Ovary (tissue), 3 donors: ENCODE results near the gene CLASP1.

Experiments used
- CTCF ChIP-seq, 3 donors: fragments of 450-650 bp in 2 of 3; fragments of 200-600 bp in 1 of 3; IDR thresholded peaks; one replicate each; pipeline versions ENCODE4 v1.5.1 to v1.8.0; 2016 to 2022; ENCODE audit warnings: antibody characterized with exemption in 3 of 3, mild to moderate bottlenecking in 1 of 3
- EP300 ChIP-seq: sonication (generic); formaldehyde crosslinking; IDR thresholded peaks from one replicate; pipeline ENCODE4 v1.6.1; 2017; ENCODE audit warnings: antibody characterized with exemption
- POLR2A ChIP-seq: fragments of 450-650 bp; IDR thresholded peaks from one replicate; pipeline ENCODE4 v1.6.1; 2017; ENCODE audit warnings: antibody characterized with exemption, mild to moderate bottlenecking, moderate library complexity
- donor health status: DM: no; HTN: no; CAD: no.

- TF ChIP-seq CTCF (IDR thresholded peaks at IDR 0.05) (no peak), POLR2A (no peak), EP300 (no peak)
Measured at GRCh38 chr2:121545257-121545656, 104.0 kb downstream of the CLASP1 start.
